GM12872 (cell line): ENCODE data around the gene TMEM255B.

Experiments used
- CTCF ChIP-seq: IDR thresholded peaks from 3 replicates; pipeline ENCODE4 v1.5.1; 2011; ENCODE audit warnings: low read depth, mild to moderate bottlenecking, low read length, moderate library complexity; ENCODE audit not compliant: insufficient read depth

Gene TMEM255B

GRCh38 chr13:113749507-113749906, 9.5 kb upstream of the TMEM255B start:
- no peak for TF ChIP-seq CTCF

DNA sequence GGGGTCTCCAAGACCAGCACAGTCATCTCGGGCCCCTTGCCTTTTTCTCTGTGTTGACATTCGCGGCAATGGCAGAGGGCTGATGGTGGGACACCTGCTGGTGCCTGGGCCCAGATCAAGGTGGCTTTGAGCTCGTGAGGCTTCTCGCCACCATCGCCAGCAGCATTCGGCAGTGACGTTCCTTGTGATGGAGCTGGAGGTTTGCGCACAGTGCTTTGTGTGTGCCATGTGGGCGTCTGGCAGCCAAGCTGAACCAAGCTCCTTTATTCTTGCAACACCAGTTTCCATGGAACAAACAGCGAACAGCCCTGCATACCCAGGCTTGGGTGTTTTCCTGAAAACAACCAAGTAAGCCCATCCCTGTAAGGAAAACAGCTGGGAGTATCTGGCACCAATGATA, 9.1 kb upstream of the TMEM255B start:
- no peak for TF ChIP-seq CTCF

DNA sequence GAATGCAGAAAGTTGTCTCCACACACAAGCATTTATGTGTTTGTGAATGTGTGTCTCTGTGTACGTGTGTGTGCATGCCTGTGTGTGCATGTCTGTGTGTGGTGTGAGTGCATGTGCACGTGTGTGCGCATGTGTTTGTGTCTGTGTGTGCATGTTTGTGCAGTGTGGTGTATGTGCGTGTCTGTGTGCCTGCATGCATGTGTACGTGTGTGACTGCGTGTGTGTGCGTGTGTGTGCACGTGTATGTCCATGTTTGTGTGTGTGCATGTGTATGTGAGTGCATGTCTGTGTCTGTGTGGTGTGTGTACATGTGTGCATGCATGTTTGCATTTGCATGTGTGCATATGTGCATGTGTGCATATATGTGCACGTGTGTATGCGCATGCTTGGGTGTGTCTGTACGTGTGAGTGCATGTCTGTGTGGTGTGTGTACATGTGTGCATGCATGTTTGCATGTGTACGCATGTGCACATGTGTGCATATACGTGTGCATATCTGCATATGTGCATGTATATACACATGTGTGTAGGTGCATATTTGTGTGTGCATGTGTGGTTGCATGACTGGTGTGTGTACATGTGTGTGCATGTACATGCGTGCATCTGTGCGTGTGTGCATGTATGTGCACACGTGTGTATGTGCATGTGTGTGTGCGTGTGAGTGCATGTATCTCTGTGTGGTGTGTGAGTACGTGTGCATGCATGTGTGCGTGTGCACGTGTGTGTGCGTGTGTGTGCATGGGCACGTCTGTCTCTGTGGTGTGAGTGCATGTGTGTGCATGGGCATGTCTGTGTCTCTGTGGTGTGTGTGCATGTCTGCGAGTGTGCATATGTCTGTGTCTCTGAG, 8.2 kb upstream of the TMEM255B start:
- TF ChIP-seq CTCF = no peak

DNA sequence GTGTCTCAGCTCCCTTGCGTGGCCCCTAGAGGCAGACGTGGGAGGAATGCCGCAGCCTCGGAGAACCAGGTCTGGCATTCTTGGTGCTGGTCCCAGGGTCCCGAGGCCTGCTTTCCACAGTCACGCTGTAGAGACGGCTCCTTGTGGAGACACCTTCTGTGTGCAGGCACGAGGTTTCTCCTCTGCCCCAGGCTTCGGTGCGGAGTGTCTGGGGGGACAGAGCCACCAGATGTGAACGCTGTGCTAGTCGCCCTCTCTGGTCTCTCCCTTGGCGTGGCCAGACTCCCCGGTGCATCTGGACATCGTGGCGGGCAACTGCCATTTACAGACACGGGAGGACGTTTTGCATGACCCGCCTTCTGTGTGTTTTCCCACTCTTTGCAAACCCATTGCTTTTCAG, 7.5 kb upstream of the TMEM255B start:
- TF ChIP-seq CTCF = no peak

DNA sequence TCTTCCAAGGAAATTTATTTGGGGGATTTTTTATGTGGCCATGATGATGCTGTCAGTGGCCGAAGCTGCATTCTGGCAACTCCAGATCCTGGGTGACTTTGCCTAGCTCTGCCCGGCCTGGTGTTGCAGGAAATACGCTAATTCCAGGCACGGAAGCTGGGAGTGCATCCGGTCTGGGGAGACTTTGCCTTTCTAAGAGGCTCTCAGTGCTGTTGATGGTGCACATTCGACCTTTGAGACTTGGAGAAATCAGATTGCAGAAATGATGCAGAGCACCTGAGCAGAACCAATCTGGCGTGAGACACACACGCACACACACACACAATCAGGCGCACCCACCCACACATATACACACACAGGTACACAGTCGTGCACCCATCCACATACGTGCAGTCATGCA, 5.9 kb upstream of the TMEM255B start:
- no peak for TF ChIP-seq CTCF

DNA sequence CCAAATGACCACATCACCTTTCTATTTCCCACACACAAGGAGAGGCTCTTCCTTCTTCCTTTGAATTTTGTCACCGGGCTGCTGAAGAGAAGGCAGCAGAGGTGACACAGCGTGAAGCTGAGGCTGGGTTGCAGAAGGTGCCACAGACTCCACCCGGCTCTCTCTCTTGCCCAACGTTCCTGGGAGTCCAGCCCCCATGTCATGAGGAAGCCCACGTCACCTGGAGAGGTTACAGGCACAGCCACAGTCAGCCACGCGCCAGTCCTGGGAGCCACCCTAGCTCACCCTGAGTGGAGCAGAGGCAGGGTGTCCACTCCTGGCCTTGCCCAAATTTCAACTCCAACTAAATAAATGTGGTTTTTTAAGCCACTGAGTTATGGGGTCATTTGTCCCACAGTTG, 4.8 kb upstream of the TMEM255B start:
- no peak for TF ChIP-seq CTCF

- no peak for TF ChIP-seq CTCF
These were observed 4.3 kb upstream of the TMEM255B start for GRCh38 chr13:113754691-113755090.
